Astrocyte of the spinal cord (primary cell): ENCODE data around the gene MAP4K5.

ENCODE experiments used
- DNase-seq: peaks from one replicate; pipeline ENCODE4 v3.0.0; 2011; ENCODE audit warnings: low read depth, low spot score
- H3K4me3 ChIP-seq: 2 replicates; pipeline ENCODE4 v1.5.1; 2011; ENCODE audit warnings: low read depth, mild to moderate bottlenecking, low read length, moderate library complexity
- in situ Hi-C: cut with HindIII; loops from 2 replicates; pipeline ENCODE4 v1.10.0; 2017; ENCODE audit warnings: low sequenced_read_pairs
- TF ChIP-seq, protein P1 (sequence below): IDR thresholded peaks from 2 replicates; pipeline ENCODE4 v1.5.1; 2012; ENCODE audit warnings: low read depth, mild to moderate bottlenecking, low read length, inconsistent platforms

Gene MAP4K5

DNA sequence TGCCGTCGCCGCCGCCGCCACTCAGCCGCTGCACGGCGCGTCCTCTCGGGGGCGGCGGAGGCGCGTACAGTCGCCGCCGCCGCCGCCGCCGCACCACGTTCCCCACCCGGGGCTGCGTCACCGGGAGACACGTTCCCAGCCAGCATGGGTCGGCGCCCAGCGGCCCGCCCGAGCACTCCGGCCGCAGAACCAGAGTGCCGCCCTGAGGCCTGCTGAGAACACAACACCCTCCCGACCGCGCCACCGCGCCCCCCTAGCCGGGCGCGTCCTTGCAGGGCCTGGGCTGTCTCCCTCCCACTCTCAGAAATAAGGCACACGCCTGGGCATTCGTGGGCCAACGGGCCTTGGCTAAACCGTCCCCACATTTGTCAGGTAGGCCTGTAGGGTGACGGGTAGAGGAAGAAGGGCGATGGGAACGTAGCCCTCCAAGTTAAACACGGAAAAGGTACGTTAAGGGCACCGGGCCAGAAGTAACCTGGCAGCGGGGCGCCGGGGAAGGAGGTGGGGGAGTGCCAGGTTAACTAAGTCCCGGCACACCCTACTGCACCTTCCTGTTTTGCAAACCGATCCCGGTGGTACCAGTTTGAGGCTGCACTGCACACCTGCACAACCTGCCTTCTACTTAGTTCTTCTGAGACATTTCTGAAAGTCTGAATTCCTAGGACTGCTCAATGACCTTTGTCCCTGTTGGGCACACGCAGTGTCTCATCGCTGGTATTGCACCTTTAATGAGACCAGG is at the start of gene MAP4K5:
MAP4K5 (minus strand) TSS at position 68 of the 739 bp plus-strand sequence. CDS start 520 bp downstream, outside the sequence.
- TF ChIP-seq, protein P1, sequence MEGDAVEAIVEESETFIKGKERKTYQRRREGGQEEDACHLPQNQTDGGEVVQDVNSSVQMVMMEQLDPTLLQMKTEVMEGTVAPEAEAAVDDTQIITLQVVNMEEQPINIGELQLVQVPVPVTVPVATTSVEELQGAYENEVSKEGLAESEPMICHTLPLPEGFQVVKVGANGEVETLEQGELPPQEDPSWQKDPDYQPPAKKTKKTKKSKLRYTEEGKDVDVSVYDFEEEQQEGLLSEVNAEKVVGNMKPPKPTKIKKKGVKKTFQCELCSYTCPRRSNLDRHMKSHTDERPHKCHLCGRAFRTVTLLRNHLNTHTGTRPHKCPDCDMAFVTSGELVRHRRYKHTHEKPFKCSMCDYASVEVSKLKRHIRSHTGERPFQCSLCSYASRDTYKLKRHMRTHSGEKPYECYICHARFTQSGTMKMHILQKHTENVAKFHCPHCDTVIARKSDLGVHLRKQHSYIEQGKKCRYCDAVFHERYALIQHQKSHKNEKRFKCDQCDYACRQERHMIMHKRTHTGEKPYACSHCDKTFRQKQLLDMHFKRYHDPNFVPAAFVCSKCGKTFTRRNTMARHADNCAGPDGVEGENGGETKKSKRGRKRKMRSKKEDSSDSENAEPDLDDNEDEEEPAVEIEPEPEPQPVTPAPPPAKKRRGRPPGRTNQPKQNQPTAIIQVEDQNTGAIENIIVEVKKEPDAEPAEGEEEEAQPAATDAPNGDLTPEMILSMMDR: peak; percentile 88
- H3K4me3 ChIP-seq: peak within 1 kb of the TSS; percentile 88
- DNase-seq: peak; percentile 92
- in situ Hi-C loops: no loop called here

DNA sequence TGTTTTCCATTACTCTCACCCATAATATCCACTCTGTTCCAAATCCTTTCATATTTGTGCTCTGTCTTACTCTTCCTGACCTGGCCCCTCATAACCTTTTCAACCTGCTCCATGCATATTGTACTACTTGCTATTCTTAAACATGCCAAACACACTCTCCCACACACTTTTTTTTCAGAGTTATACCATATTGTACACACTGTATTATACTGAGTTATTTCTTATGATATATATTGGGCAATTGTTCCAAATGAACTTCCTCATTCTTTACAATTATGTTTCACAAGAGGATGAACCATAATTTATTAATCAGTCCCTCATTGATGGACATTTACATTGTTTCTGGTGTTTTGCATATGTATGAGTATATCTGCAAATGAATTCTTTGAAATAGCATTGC is 46.1 kb upstream of the MAP4K5 start:
- H3K4me3 ChIP-seq: no peak overlapping the region
- no peak for DNase-seq
- in situ Hi-C loops: no loop called here
- TF ChIP-seq, protein P1: no peak

DNA sequence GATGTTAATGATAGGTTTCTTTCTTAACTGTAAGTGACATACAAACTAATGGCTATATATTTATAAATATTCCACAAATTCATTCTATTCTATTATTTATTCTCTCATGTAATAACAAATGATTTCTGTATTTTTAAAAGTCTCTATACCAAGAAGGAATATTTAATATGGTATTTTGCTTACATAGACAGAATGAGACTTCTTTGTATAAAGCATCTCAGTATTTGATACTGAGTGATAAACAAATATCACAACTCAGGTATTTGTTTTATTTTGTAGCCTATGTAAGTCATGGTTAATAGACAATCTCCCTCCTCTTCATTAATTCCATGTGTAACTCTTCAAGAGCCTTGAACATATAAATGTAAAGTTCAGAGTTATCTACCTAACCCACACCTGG is 45.6 kb upstream of the MAP4K5 start:
- H3K4me3 ChIP-seq: no peak overlapping the region
- in situ Hi-C loops: no loop called here
- TF ChIP-seq, protein P1: no peak
- no peak for DNase-seq

DNA sequence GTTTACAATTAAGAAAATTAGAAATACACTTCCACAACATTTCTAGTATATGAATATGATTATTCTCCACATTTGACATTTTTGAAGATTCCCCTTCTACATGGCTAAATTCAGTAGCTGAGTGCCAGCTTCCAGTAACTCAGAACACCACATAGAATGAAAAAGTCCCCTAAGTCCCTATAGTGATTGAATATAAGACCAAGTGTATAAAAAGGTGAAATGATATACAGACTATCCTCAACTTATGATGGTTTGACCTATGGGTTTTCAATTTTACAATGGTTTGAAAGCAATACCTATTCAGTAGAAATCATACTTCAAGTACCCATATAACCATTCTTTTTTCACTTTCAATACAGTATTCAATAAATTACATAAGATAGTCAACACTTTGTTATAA is 43.4 kb upstream of the MAP4K5 start:
- TF ChIP-seq, protein P1: no peak

DNA sequence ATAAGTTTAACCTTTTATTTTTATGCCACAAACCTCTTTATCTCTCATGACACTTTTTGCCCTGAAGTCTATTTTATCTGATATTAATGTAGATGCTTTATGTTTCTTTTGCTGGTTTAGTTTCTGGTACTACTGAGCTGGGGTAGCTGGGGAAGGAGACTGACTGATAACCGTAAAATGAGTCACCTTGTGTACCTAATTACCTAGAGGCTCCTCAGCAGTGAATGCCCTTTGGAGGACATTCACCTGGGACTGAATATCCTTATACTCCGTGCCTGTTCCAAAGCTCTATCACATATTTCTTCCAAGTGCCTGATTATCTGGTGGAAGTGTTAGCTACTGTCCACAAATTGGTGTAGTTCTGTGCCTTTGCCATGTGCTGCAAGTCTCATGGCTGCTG is 41.5 kb upstream of the MAP4K5 start:
- no peak overlapping the region for H3K4me3 ChIP-seq
- TF ChIP-seq, protein P1: no peak
- in situ Hi-C loops: no loop called here
- DNase-seq: no peak

More for the DNA sequence above, 43.4 kb upstream of the MAP4K5 start:
- no peak for DNase-seq
- no peak overlapping the region for H3K4me3 ChIP-seq
- in situ Hi-C loops: no loop called here

DNA sequence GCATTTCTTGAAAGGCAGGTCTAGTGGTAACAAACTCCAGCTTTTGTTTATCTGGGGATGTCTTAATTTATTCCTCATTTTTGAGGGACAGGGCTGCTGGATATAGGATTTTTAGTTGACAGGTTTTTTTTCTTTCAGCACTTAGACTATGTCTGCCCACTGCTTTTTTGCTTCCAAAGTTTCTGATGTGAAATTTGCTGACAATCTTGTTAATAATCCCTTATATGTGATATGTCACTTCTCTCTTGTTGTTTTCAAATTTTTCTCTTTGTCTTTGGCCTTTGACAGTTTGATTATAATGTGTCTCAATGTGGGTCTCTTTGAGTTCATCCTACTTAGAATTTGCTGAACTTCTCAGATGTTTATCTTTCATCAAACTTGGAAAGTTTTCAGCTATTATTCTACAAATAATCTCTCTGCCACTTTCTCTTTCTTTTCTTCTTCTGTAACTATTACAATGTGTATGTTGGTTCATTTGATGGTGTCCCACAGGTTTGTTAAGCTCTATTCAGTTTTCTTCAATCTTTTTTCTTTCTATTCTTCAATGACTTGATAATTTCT is 37.4 kb upstream of the MAP4K5 start:
- TF ChIP-seq, protein P1: no peak
- no peak for DNase-seq
- in situ Hi-C loops: no loop called here
- no peak overlapping the region for H3K4me3 ChIP-seq
